ENCODE measurements around the gene NACC1. TPM values are rescaled to one million over a fixed set of nuclear protein-coding genes. Genes with fewer than 3 reads are reported as not detected.

NACC1 gene
- total RNA-seq, 1 donor from 2014 or later, result 45.1 TPM

GRCh38 chr19:13072188-13072908 lies 45.7 kb upstream of the NACC1 start:
- DNase-seq (ENCODE audit: extremely low spot score, unreplicated experiment), result no peak
- H3K27me3 Mint-ChIP-seq (ENCODE audit: unreplicated experiment), result no peaks in the 10 kb centered on the region
- peaks cover 20% of the 10 kb centered on the region for H3K36me3 Mint-ChIP-seq (ENCODE audit: unreplicated experiment)
- H3K27ac Mint-ChIP-seq (ENCODE audit: unreplicated experiment), result no peak overlapping the region
- no peak for TF ChIP-seq CTCF (IDR thresholded peaks at IDR 0.05)
- no peaks in the 10 kb centered on the region for H3K9me3 Mint-ChIP-seq (ENCODE audit: unreplicated experiment)
- no peak overlapping the region for H3K4me3 Mint-ChIP-seq (ENCODE audit: unreplicated experiment)
- peaks cover 3% of the 10 kb centered on the region for H3K4me1 Mint-ChIP-seq (ENCODE audit: unreplicated experiment)

GRCh38 chr19:13073263-13073662 lies 44.8 kb upstream of the NACC1 start:
- Mint-ChIP-seq H3K4me3 (ENCODE audit: unreplicated experiment) (no peak overlapping the region), H3K9me3 (ENCODE audit: unreplicated experiment) (no peaks in the 10 kb centered on the region), H3K4me1 (ENCODE audit: unreplicated experiment) (peaks cover 4% of the 10 kb centered on the region), H3K27ac (ENCODE audit: unreplicated experiment) (no peak overlapping the region), H3K27me3 (ENCODE audit: unreplicated experiment) (no peaks in the 10 kb centered on the region), H3K36me3 (ENCODE audit: unreplicated experiment) (peaks cover 24% of the 10 kb centered on the region)
- TF ChIP-seq CTCF (IDR thresholded peaks at IDR 0.05), result no peak
- DNase-seq (ENCODE audit: extremely low spot score, unreplicated experiment), result no peak

- no peak overlapping the region for H3K4me3 Mint-ChIP-seq (ENCODE audit: unreplicated experiment)
- no peaks in the 10 kb centered on the region for H3K9me3 Mint-ChIP-seq (ENCODE audit: unreplicated experiment)
- no peak for TF ChIP-seq CTCF (IDR thresholded peaks at IDR 0.05)
- H3K27me3 Mint-ChIP-seq (ENCODE audit: unreplicated experiment), result no peaks in the 10 kb centered on the region
- H3K36me3 Mint-ChIP-seq (ENCODE audit: unreplicated experiment), result peaks cover 26% of the 10 kb centered on the region
- DNase-seq (ENCODE audit: extremely low spot score, unreplicated experiment), result no peak
- H3K4me1 Mint-ChIP-seq (ENCODE audit: unreplicated experiment), result peaks cover 9% of the 10 kb centered on the region
- H3K27ac Mint-ChIP-seq (ENCODE audit: unreplicated experiment), result no peak overlapping the region
These were observed 43.7 kb upstream of the NACC1 start for GRCh38 chr19:13074378-13074777.

GRCh38 chr19:13076320-13076719 lies 41.7 kb upstream of the NACC1 start:
- no peak for TF ChIP-seq CTCF (IDR thresholded peaks at IDR 0.05)
- peaks cover 19% of the 10 kb centered on the region for H3K4me1 Mint-ChIP-seq (ENCODE audit: unreplicated experiment)
- peaks cover 26% of the 10 kb centered on the region for H3K36me3 Mint-ChIP-seq (ENCODE audit: unreplicated experiment)
- no peak overlapping the region for H3K4me3 Mint-ChIP-seq (ENCODE audit: unreplicated experiment)
- no peaks in the 10 kb centered on the region for H3K9me3 Mint-ChIP-seq (ENCODE audit: unreplicated experiment)
- H3K27me3 Mint-ChIP-seq (ENCODE audit: unreplicated experiment), result no peaks in the 10 kb centered on the region
- no peak for DNase-seq (ENCODE audit: extremely low spot score, unreplicated experiment)
- no peak overlapping the region for H3K27ac Mint-ChIP-seq (ENCODE audit: unreplicated experiment)

- no peak for TF ChIP-seq CTCF (IDR thresholded peaks at IDR 0.05)
- DNase-seq (ENCODE audit: extremely low spot score, unreplicated experiment), result no peak
- Mint-ChIP-seq H3K4me3 (ENCODE audit: unreplicated experiment) (no peak overlapping the region), H3K4me1 (ENCODE audit: unreplicated experiment) (peaks cover 22% of the 10 kb centered on the region), H3K36me3 (ENCODE audit: unreplicated experiment) (peaks cover 28% of the 10 kb centered on the region), H3K27ac (ENCODE audit: unreplicated experiment) (no peak overlapping the region), H3K27me3 (ENCODE audit: unreplicated experiment) (no peaks in the 10 kb centered on the region), H3K9me3 (ENCODE audit: unreplicated experiment) (no peaks in the 10 kb centered on the region)
These were observed 41.3 kb upstream of the NACC1 start for GRCh38 chr19:13076787-13077186.

Data from osteocyte (in vitro differentiated cells).